Measurements from ENCODE around the gene CHRFAM7A.
"Not testable (repeated sequence)": the region's sequence is repeated elsewhere in the genome, so short reads cannot be mapped to it uniquely, and the experiment has no call there.

Gene CHRFAM7A

DNA sequence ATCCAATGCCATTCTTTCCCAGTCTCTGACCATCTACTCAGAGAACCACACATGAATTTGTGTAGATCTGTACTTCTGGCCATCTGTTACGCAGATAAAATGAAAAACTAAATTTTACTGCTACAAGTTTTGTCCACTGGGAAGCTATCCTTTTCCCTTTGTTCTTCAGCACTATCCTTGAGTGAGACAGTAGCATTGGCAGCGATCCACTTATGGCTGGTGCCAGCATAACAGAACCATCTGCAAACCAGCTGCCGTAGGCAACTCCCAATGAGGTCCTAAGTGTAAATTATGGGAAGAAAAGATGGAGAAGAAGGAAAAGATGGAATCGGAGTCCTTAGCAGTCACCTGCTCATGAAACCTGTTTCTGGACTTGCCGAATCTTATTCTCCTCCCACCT is 72.3 kb downstream of the CHRFAM7A start:
- in situ Hi-C loops (cut with MboI; ENCODE audit: low sequenced_read_pairs): not testable (repeated sequence)

DNA sequence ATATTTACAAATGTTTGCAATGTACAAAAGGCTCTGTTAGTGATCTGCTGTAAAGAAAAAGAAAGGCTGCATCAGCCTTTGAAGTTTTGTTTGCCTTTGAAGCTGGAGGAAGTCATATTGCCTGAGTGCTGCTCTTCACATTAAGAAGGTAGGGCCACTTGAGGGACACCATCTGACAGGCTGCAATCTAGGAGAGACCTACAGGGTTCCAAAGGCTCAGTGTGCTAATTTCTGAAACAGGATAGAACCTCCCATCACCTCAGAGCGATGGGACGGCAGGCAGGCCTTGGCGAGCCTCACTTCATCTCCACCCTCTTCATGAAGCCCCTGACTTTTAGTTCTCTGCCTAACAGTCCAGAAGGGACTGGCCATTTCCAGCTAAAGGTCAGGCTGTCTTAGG is 77.6 kb downstream of the CHRFAM7A start:
- in situ Hi-C loops (cut with MboI; ENCODE audit: low sequenced_read_pairs): not testable (repeated sequence)

DNA sequence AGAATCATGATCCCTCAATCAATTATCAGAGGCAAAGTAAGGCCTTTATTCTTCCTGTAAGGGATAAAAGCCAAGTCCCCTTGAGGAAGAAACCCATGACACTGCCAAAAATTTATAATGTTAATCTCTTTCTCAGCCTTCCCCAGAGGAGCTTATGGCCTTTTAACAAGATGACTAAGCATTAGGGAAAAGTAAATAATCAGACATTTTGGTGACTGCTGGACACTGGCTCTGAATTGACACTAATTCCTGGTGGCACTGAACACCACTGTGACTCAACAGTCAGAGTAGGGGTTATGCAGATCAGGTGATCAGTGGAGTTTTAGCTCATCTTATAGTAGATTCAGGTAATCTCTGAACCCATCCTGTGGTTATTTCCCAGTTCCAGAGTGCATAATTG is 82.8 kb downstream of the CHRFAM7A start:
- in situ Hi-C loops (cut with MboI; ENCODE audit: low sequenced_read_pairs): not testable (repeated sequence)
